ENCODE results near the gene TRIM45.

Gene TRIM45

DNA sequence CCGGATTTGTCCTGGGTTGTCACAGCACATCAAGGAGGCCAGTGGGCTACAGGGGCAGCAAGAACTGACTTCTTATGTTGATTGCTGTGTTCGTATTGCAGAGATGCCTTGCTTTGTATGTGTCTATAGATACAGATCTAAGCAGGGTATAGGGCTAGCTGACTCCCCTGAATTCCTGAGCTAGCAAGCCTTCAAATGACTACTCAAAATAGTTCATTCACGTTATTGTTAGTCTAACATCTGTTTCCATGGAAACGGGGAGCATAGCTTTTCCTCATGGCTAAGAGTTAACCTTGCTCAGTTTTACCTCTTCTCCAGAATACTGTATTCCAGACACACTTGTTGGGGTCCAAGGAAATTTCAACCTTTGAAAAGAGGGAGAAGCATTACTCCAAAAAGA is 24.1 kb downstream of the TRIM45 start:
- DNase-seq: no peak

DNA sequence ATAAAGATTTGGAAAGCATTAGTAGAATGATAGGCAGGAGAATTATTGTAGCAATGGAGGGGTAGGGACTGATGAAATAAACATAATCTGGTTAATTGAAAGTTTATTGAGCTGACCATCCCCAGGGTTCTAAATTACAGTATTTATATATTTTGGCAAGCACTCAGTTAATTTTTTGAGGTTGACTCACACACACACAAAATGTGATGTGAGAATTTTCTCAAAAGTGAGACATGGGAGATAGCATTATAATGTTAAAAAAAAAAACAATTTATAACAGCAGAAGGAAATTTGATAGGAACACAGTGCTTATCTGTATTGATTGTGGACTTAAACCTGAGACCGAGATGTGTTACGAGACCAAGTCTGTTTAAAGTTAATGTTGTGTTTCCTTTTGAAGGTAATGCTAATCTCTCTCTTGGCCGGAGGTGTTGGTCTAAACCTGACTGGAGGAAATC is 24.6 kb downstream of the TRIM45 start:
- no peak for DNase-seq

GRCh38 chr1:117094841-117095604 is 26.5 kb downstream of the TRIM45 start:
- no peak for DNase-seq

GRCh38 chr1:117093870-117094621 is 27.5 kb downstream of the TRIM45 start:
- no peak for DNase-seq

GRCh38 chr1:117093091-117093534 is 28.4 kb downstream of the TRIM45 start:
- DNase-seq: no peak

- no peak for DNase-seq
Observed at GRCh38 chr1:117092594-117092993, 29.0 kb downstream of the TRIM45 start.

GRCh38 chr1:117089996-117090395 is 31.6 kb downstream of the TRIM45 start:
- DNase-seq: no peak

DNA sequence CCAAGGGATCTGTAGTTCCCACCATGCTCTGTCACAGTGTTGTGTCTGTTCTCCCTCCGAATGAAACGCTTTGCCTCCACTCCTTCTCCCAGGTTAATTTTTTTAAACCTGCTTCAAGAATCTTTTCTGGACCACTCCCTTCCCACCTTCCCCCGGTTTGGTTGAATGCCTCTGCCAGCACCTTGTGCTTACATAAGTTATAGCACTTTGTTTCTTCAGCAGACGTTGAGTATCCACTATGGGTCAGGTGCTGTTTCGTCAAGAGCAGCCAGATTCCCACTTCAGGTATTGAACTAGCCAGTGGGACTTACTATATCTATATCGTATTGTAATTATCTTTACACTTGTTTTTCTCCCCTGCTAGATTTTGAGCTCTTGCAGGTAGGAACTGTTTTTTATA is 33.9 kb downstream of the TRIM45 start:
- no peak for DNase-seq

DNA sequence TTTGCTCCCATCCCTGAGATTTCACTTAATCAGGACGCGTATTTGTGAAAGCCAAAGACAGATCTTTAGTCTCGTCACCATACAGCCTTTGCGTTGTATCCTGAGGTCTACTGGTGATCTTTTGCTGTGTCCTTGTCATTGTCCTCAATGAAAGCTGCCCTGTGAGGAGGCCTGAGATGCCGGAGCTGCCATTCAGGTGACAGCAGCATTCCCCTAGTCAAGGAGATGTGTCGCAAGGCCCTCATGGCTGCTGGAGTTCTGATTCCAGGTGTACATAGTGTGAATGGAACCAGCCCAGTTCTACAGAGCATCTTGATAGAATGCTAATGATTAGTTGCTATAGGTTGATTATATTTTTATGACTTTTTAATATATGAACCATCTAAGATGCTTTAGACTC is 37.3 kb downstream of the TRIM45 start:
- no peak for DNase-seq

GRCh38 chr1:117079737-117080136 is 41.8 kb downstream of the TRIM45 start:
- DNase-seq: no peak

DNA sequence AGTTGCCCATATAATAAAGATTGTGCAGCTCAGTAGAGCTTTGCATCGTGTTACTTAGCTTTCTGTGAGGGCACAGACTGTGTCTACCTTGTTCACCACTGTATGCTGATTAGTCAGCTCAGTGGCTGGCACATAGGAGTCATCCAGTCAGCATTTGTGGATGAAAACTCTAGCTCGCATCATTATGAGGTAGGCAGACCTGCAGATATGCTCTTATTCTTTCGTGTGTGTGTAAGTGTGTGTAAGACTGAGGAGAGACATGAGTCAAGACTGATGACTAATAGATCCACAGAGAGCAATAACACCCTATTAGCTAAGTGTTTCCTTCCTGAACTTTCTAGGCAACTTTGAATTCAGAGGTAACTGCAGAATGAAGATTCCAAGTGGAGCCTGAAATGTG is 44.3 kb downstream of the TRIM45 start:
- DNase-seq: no peak

- DNase-seq: no peak
Observed at GRCh38 chr1:117076648-117077047, 44.9 kb downstream of the TRIM45 start.

DNA sequence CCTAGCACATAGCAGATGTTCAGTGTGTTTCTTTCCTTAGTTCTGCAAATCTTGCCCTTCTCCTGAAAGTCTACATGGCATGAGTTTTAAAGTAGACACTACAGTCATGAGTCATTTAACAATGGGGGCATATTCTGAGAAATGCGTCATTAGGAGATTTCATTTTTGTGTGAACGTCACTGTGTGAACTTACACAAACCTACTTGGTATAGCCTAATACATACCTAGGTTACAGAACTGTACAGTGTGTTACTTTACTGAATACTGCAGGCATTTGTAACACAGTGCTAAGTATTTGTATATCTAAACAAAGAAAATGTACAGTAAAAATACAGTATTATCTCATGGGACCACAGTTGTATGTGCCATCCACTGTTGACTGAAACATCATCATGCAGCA is 51.4 kb downstream of the TRIM45 start:
- DNase-seq: no peak

GRCh38 chr1:117069220-117069844 is 52.2 kb downstream of the TRIM45 start:
- DNase-seq: no peak

DNA sequence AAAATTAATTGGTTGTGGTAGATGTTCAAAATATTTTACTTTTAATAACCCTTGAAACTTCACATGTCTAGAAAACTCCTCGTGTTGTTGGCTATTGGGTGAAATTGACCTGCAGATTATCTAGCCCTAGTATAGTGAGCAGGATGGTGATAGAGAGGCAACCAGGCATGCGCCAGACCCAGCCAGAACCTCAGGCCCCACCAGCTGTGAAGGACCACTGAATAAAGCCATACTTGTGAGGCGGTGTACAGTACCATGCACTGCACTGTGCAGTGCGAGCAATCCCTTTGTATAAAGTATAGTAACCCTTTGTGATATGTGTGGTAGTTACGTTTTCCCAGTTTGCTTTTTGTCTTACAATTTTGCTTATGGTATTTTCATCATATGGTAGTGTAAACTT is 53.0 kb downstream of the TRIM45 start:
- no peak for DNase-seq

- no peak for DNase-seq
Observed at GRCh38 chr1:117067533-117068370, 53.8 kb downstream of the TRIM45 start.

GRCh38 chr1:117066367-117066766 is 55.2 kb downstream of the TRIM45 start:
- no peak for DNase-seq

GRCh38 chr1:117061986-117062415 is 59.5 kb downstream of the TRIM45 start:
- DNase-seq: no peak

All from NCI-H1417 treated with DMSO at 0.1 percent for 48 hours (cell line).